IMR-90 (cell line): Measurements from ENCODE around the gene HEPHL1. TPM values are rescaled to one million over a fixed set of nuclear protein-coding genes. Genes with fewer than 3 reads are reported as not detected.

Source experiments
- ATAC-seq: fragments of 200-7000 bp; cut with Tn5 transposase; 2 replicates; pipeline ENCODE4 v1.9.1; 2020; ENCODE audit warnings: low read depth, mild to moderate bottlenecking, moderate library complexity
- BruUV-seq: library from RNA; stranded (reverse); fragments of 400-500 nt; replicated peaks from 2 replicates; lab custom pipeline; 2021; lab: Mats Ljungman, UMichigan
- CTCF ChIA-PET: fragments of 300-600 bp; formaldehyde crosslinking; extraction: SDS; loops from one replicate; lab custom pipeline; 2021; ENCODE audit warnings: antibody characterized with exemption; lab: Yijun Ruan, JAX
- POLR2A ChIA-PET: fragments of 300-600 bp; sonication (Branson Sonifier 250); formaldehyde crosslinking; loops from one replicate; lab custom pipeline; 2022; ENCODE audit warnings: antibody characterized with exemption; ENCODE audit not compliant: unreplicated experiment; lab: Charles Lee
- DNase-seq: peaks from one replicate; pipeline ENCODE4 v3.0.0; 2013
- H2AFZ ChIP-seq: replicated peaks from 2 replicates; pipeline ENCODE3; 2013; ENCODE audit warnings: low read length, mild to moderate bottlenecking; ENCODE audit not compliant: poor library complexity
- H2AK5ac ChIP-seq: 2 replicates; pipeline ENCODE4 v1.6.1; 2013; ENCODE audit warnings: low read depth, low read length, inconsistent platforms
- H2AK9ac ChIP-seq: replicated peaks from 2 replicates; pipeline ENCODE3; 2013; ENCODE audit warnings: mild to moderate bottlenecking, low read depth, low read length, moderate library complexity; ENCODE audit not compliant: poor library complexity
- H2BK120ac ChIP-seq: 2 replicates; pipeline ENCODE4 v1.6.1; 2013; ENCODE audit warnings: low read depth, low read length, inconsistent platforms
- H2BK15ac ChIP-seq: 3 replicates; pipeline ENCODE4 v1.6.1; 2013; ENCODE audit warnings: low read depth, low read length, inconsistent platforms
- H2BK20ac ChIP-seq: 2 replicates; pipeline ENCODE4 v1.6.1; 2013; ENCODE audit warnings: low read depth, mild to moderate bottlenecking, inconsistent platforms, low read length, moderate library complexity
- H2BK5ac ChIP-seq: 2 replicates; pipeline ENCODE4 v1.6.1; 2013; ENCODE audit warnings: mild to moderate bottlenecking, low read depth, low read length, inconsistent platforms; ENCODE audit not compliant: poor library complexity, severe bottlenecking
- H3K14ac ChIP-seq: replicated peaks from 2 replicates; pipeline ENCODE4 v1.6.1; 2013; ENCODE audit warnings: low read depth, low read length, inconsistent platforms
- H3K18ac ChIP-seq: 2 replicates; pipeline ENCODE4 v1.6.1; 2013; ENCODE audit warnings: low read depth, low read length, control low read depth
- H3K23ac ChIP-seq: 2 replicates; pipeline ENCODE4 v1.6.1; 2013; ENCODE audit warnings: low read depth, low read length, inconsistent platforms
- H3K27ac ChIP-seq: 2 replicates; pipeline ENCODE4 v1.5.1; 2013; ENCODE audit warnings: mild to moderate bottlenecking, control low read depth, low read length; ENCODE audit not compliant: insufficient read depth
- H3K27me3 ChIP-seq: 2 replicates; pipeline ENCODE4 v1.6.1; 2013; ENCODE audit warnings: low read length; ENCODE audit not compliant: control insufficient read depth, insufficient read depth
- H3K36me3 ChIP-seq: 2 replicates; pipeline ENCODE4 v1.6.1; 2013; ENCODE audit warnings: low read length, mixed read lengths; ENCODE audit not compliant: control insufficient read depth, insufficient read depth
- H3K4ac ChIP-seq: 2 replicates; pipeline ENCODE4 v1.6.1; 2013; ENCODE audit warnings: low read depth, low read length, inconsistent platforms
- H3K4me1 ChIP-seq: 2 replicates; pipeline ENCODE4 v1.6.1; 2013; ENCODE audit warnings: low read length, mixed read lengths; ENCODE audit not compliant: control insufficient read depth, insufficient read depth
- H3K4me2 ChIP-seq: 2 replicates; pipeline ENCODE4 v1.6.1; 2013; ENCODE audit warnings: low read depth, mild to moderate bottlenecking, control low read depth, low read length, moderate library complexity
- H3K4me3 ChIP-seq: 2 replicates; pipeline ENCODE4 v1.5.1; 2013; ENCODE audit warnings: low read depth, mild to moderate bottlenecking, control low read depth, low read length, moderate library complexity; ENCODE audit not compliant: insufficient read depth
- H3K56ac ChIP-seq: 2 replicates; pipeline ENCODE4 v1.6.1; 2013; ENCODE audit warnings: low read length, inconsistent platforms; ENCODE audit not compliant: insufficient read depth; ENCODE audit errors: extremely low read depth
- H3K79me1 ChIP-seq, 2 experiments: 2 replicates each; pipeline ENCODE4 v1.6.1; 2013; ENCODE audit warnings: low read length in 2 of 2, inconsistent platforms in 1 of 2, low read depth in 1 of 2
- H3K9ac ChIP-seq: 2 replicates; pipeline ENCODE4 v1.6.1; 2013; ENCODE audit warnings: low read depth, low read length, control low read depth
- H3K9me1 ChIP-seq: 2 replicates; pipeline ENCODE4 v1.6.1; 2013; ENCODE audit warnings: low read length, inconsistent platforms; ENCODE audit not compliant: insufficient read depth
- H3K9me3 ChIP-seq: 2 replicates; pipeline ENCODE4 v1.6.1; 2013; ENCODE audit warnings: low read length; ENCODE audit not compliant: control insufficient read depth, insufficient read depth
- H4K20me1 ChIP-seq: 2 replicates; pipeline ENCODE4 v1.6.1; 2013; ENCODE audit warnings: low read length, inconsistent platforms; ENCODE audit not compliant: insufficient read depth
- H4K5ac ChIP-seq: 2 replicates; pipeline ENCODE4 v1.6.1; 2013; ENCODE audit warnings: mild to moderate bottlenecking, low read depth, low read length, control low read depth
- H4K8ac ChIP-seq, 2 experiments: 2 replicates each; pipeline ENCODE4 v1.6.1; 2013; ENCODE audit warnings: low read depth in 2 of 2, low read length in 2 of 2, control low read depth in 1 of 2, inconsistent platforms in 1 of 2
- H4K91ac ChIP-seq: 2 replicates; pipeline ENCODE4 v1.6.1; 2013; ENCODE audit warnings: low read depth, low read length, inconsistent platforms; ENCODE audit not compliant: insufficient read depth
- BHLHE40 ChIP-seq: fragments of 150-350 bp; IDR thresholded peaks from 2 replicates; pipeline ENCODE4 v1.6.1; 2016; ENCODE audit warnings: mild to moderate bottlenecking, low read depth, low read length
- CHD1 ChIP-seq: IDR thresholded peaks from 2 replicates; pipeline ENCODE4 v1.6.1; 2012; ENCODE audit warnings: low read depth, low read length, improper control_type of control experiment
- MAFK ChIP-seq: IDR thresholded peaks from 2 replicates; pipeline ENCODE4 v1.6.1; 2012; ENCODE audit warnings: low read depth, low read length, improper control_type of control experiment
- MAZ ChIP-seq: IDR thresholded peaks from 2 replicates; pipeline ENCODE4 v1.6.1; 2012; ENCODE audit warnings: low read depth, mild to moderate bottlenecking, low read length, improper control_type of control experiment, moderate library complexity, borderline replicate concordance
- POLR2A ChIP-seq: IDR thresholded peaks from 2 replicates; pipeline ENCODE4 v1.6.1; 2012; ENCODE audit warnings: mild to moderate bottlenecking, low read depth, low read length
- RAD21 ChIP-seq: IDR thresholded peaks from 2 replicates; pipeline ENCODE4 v1.6.1; 2012; ENCODE audit warnings: low read length, improper control_type of control experiment
- RFX5 ChIP-seq: IDR thresholded peaks from 2 replicates; pipeline ENCODE4 v1.8.0; 2012; ENCODE audit warnings: low read depth, mild to moderate bottlenecking, low read length, moderate library complexity
- WGBS, 2 experiments: methylation state at CpG; one replicate each; pipeline versions ENCODE4 v1.1.5 to v1.1.7; 2013; ENCODE audit warnings: missing lambda C conversion rate in 2 of 2; ENCODE audit not compliant: insufficient read length in 1 of 2; ENCODE audit errors: extremely low coverage in 2 of 2; 5-methylcytosine and 5-hydroxymethylcytosine counted together
- dilution Hi-C: fragments of 300-500 bp; cut with HindIII; formaldehyde crosslinking; loops from one replicate; pipeline ENCODE4 v1.14.3; 2018; ENCODE audit warnings: low sequenced_read_pairs; ENCODE audit not compliant: unreplicated experiment
- in situ Hi-C: fragments of 300-500 bp; cut with MboI; formaldehyde crosslinking; loops from 3 replicates; pipeline ENCODE4 v1.14.3; 2019; ENCODE audit warnings: low sequenced_read_pairs, inconsistent platforms, mixed read lengths
- intact Hi-C: fragments of 100-400 bp; cut with micrococcal nuclease; formaldehyde crosslinking; loops from 2 replicates; pipeline ENCODE4 v1.10.0; 2022
- polyA plus RNA-seq, 3 experiments: library from polyadenylated mRNA; depleted of rRNA; stranded (reverse); fragments of >200 nt; gene quantifications; 2 replicates each; pipeline ENCODE4 v1.2.3, GENCODE V29; 2012; ENCODE audit warnings: low replicate concordance in 1 of 3
- total RNA-seq: library from RNA; depleted of rRNA; stranded (reverse); fragments of >200 nt; gene quantifications from 2 replicates; pipeline ENCODE4 v1.2.3, GENCODE V29; 2012
- TF ChIP-seq, protein P1 (sequence below): fragments of 150-350 bp; IDR thresholded peaks from 2 replicates; pipeline ENCODE4 v1.6.1; 2017; ENCODE audit warnings: mild to moderate bottlenecking, antibody characterized with exemption, low read length, low read depth
- TF ChIP-seq, protein P2 (sequence below): conservative IDR thresholded peaks from 2 replicates; pipeline ENCODE4 v1.5.1; 2012; ENCODE audit warnings: mild to moderate bottlenecking, low read depth, low read length, improper control_type of control experiment

Gene HEPHL1
- total and polyA plus RNA-seq, 2 of the 4 experiments (the other 2 are of a cell fraction) = under 0.01 to 0.02 TPM

GRCh38 chr11:93993747-93994146, 27.4 kb upstream of the HEPHL1 start:
- Histone ChIP-seq H2BK120ac (no peak overlapping the region), H3K56ac (no peak overlapping the region), H3K18ac (no peak overlapping the region), H2AK9ac (no peak overlapping the region), H2BK15ac (no peak overlapping the region), H2AFZ (no peak overlapping the region), H3K9ac (no peak overlapping the region), H4K91ac (no peak overlapping the region), H3K27ac (no peak overlapping the region), H4K5ac (no peak overlapping the region), H4K8ac (no peak overlapping the region), H3K4me2 (no peak overlapping the region), H2BK5ac (no peak overlapping the region), H2BK20ac (no peak overlapping the region), H3K27me3 (peaks cover 3% of the 10 kb centered on the region; the same call in 1 of the 2 replicates), H3K14ac (no peak overlapping the region), H3K4me3 (no peak overlapping the region), H2AK5ac (no peak overlapping the region), H3K23ac (no peak overlapping the region), H3K36me3 (no peaks in the 10 kb centered on the region), H4K20me1 (no peaks in the 10 kb centered on the region), H3K4ac (no peak overlapping the region), H3K9me1 (no peaks in the 10 kb centered on the region), H3K79me1 (no peaks in the 10 kb centered on the region), H3K9me3 (peaks cover 3% of the 10 kb centered on the region), H3K4me1 (no peaks in the 10 kb centered on the region)
- POLR2A ChIA-PET = no interaction called here
- no peak for DNase-seq
- no peak for ATAC-seq
- intact Hi-C loops = no loop called here
- TF ChIP-seq MAZ = no peak
- TF ChIP-seq RFX5 = no peak
- no peak for TF ChIP-seq RAD21
- no peak for TF ChIP-seq BHLHE40
- TF ChIP-seq, protein P1, sequence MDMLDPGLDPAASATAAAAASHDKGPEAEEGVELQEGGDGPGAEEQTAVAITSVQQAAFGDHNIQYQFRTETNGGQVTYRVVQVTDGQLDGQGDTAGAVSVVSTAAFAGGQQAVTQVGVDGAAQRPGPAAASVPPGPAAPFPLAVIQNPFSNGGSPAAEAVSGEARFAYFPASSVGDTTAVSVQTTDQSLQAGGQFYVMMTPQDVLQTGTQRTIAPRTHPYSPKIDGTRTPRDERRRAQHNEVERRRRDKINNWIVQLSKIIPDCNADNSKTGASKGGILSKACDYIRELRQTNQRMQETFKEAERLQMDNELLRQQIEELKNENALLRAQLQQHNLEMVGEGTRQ = no peak
- TF ChIP-seq, protein P2, sequence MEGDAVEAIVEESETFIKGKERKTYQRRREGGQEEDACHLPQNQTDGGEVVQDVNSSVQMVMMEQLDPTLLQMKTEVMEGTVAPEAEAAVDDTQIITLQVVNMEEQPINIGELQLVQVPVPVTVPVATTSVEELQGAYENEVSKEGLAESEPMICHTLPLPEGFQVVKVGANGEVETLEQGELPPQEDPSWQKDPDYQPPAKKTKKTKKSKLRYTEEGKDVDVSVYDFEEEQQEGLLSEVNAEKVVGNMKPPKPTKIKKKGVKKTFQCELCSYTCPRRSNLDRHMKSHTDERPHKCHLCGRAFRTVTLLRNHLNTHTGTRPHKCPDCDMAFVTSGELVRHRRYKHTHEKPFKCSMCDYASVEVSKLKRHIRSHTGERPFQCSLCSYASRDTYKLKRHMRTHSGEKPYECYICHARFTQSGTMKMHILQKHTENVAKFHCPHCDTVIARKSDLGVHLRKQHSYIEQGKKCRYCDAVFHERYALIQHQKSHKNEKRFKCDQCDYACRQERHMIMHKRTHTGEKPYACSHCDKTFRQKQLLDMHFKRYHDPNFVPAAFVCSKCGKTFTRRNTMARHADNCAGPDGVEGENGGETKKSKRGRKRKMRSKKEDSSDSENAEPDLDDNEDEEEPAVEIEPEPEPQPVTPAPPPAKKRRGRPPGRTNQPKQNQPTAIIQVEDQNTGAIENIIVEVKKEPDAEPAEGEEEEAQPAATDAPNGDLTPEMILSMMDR = no peak
- no peak for TF ChIP-seq POLR2A
- TF ChIP-seq CHD1 = no peak
- no peak for TF ChIP-seq MAFK
- dilution Hi-C loops = no loop called here
- CTCF ChIA-PET = no interaction called here
- BruUV-seq = no TSS peak
- WGBS, 2 experiments = no CpG with 5 or more reads among the region's 1 CpG
- in situ Hi-C loops = no loop called here
